NB4 (cell line): ENCODE measurements around the gene TMEM44.

Source experiments
- MYC ChIP-seq: IDR thresholded peaks from 2 replicates; pipeline ENCODE4 v1.6.1; 2011; ENCODE audit warnings: low read depth, low read length
- POLR2A ChIP-seq: IDR thresholded peaks from 2 replicates; pipeline ENCODE4 v1.6.1; 2011; ENCODE audit warnings: mild to moderate bottlenecking; ENCODE audit not compliant: insufficient read length; ENCODE audit errors: extremely low read depth
- TF ChIP-seq, protein P1 (sequence below): IDR thresholded peaks from one replicate; pipeline ENCODE4 v1.5.1; 2012; ENCODE audit warnings: low read depth, low read length
- TF ChIP-seq, protein P2 (sequence below): IDR thresholded peaks from 2 replicates; pipeline ENCODE4 v1.6.1; 2011; ENCODE audit warnings: low read depth, low read length

DNA sequence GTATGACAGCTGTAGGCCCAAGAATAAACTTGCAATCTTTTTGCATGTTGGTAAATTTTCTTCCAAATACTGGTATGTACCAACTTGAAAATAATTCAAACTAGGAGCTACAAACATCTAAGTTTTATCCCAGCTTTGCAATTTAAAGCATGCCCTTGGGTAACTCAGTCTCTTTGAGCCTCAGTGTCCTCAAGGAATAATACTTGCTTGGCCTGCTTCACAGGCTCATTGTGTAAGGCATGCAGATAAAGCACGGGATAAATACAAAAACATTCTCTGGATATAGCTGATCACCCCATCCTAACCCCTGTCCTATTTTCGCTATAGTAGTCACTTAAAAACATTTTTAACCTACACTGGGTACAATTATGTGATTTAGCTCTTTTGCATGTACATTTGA lies 9.6 kb upstream of the TMEM44 start:
- TF ChIP-seq, protein P1, sequence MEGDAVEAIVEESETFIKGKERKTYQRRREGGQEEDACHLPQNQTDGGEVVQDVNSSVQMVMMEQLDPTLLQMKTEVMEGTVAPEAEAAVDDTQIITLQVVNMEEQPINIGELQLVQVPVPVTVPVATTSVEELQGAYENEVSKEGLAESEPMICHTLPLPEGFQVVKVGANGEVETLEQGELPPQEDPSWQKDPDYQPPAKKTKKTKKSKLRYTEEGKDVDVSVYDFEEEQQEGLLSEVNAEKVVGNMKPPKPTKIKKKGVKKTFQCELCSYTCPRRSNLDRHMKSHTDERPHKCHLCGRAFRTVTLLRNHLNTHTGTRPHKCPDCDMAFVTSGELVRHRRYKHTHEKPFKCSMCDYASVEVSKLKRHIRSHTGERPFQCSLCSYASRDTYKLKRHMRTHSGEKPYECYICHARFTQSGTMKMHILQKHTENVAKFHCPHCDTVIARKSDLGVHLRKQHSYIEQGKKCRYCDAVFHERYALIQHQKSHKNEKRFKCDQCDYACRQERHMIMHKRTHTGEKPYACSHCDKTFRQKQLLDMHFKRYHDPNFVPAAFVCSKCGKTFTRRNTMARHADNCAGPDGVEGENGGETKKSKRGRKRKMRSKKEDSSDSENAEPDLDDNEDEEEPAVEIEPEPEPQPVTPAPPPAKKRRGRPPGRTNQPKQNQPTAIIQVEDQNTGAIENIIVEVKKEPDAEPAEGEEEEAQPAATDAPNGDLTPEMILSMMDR = no peak
- TF ChIP-seq POLR2A (no peak), MYC (no peak)
- TF ChIP-seq, protein P2, sequence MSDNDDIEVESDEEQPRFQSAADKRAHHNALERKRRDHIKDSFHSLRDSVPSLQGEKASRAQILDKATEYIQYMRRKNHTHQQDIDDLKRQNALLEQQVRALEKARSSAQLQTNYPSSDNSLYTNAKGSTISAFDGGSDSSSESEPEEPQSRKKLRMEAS = no peak
